ENCODE data around the gene GAS6.
"Not testable (repeated sequence)": the region's sequence is repeated elsewhere in the genome, so short reads cannot be mapped to it uniquely, and the experiment has no call there.

Gene GAS6

DNA sequence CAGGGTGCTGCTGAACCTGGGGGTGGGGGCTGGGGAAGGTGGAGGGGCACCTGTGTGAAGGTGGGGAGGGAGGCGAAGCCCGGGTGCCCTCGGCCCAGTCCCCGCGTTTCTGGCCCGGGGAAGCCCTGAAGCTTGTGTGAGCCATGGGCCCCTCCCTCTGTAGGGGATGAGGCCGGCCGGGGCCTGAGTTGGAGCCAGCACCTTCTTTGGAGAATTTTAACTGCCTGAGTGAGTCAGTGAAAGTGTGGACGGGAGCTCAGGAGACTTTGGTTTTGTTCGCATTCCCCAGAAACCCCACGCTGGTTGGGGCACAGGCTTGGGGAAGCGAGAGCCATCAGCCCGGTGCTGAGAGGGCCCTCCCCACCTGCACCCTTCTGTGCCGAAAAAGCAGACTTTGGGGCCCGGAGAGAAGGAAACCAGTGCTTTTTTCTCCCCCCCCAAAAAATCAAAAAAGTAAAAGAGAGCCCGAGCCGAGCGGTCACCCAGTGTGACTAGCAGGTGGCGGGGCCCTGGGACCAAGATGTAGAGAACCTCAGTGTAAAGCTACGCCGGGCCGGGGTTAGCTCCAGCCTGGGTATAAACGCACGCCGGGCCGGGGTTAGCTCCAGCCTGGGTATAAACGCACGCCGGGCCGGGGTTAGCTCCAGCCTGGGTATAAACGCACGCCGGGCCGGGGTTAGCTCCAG is 59.7 kb downstream of the GAS6 start:
- DNase-seq, result no peak

DNA sequence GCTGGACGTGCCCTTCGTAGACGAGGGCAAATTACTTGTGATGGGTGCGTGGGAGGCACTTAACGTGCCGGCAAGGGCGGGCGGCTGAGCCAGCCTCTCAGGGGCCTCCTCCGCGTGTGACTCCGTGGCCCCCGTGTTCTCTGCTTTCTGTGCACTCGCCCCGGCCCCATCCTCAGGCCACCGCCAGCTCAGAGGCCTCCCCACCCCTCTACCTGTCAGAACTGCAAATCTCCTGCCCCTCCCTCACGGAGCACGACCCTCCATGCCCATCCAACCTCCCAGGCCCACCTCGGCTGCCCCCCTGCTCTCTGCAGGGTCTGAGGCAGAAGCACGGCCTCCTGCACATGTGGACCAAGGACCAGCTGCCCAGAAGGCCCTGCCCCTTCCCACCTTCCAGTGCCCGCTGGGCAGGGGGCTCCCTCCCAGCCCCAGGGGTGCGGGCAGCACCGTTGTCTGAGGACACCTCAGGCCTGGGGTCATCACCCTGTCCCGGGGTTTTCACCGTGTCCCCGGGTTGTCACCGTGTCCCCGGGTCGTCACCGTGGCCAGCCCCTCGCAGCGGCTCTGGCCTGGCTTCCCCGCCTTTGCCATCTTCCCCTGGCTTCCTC is 60.4 kb downstream of the GAS6 start:
- no peak for DNase-seq

DNA sequence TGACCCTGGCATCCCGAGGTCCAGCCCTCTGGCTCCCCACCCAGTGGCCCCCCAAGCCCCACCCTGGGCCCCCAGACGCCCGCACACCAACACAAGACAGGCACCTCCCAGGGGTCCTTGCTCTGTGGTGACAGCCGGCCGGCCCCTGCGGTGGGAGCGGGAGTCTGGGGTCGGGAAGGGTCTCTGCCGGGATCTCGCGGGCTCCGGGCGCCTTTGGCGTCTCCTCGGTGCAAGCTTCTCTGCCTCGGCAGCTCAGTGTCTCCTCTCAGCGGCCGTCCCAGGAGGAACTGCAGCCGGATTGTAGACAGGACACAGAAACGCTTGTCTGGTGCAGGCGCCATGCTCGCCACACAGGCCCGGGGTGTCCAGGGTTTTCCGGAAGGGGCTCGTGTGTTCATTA is 61.1 kb downstream of the GAS6 start:
- no peak for DNase-seq

DNA sequence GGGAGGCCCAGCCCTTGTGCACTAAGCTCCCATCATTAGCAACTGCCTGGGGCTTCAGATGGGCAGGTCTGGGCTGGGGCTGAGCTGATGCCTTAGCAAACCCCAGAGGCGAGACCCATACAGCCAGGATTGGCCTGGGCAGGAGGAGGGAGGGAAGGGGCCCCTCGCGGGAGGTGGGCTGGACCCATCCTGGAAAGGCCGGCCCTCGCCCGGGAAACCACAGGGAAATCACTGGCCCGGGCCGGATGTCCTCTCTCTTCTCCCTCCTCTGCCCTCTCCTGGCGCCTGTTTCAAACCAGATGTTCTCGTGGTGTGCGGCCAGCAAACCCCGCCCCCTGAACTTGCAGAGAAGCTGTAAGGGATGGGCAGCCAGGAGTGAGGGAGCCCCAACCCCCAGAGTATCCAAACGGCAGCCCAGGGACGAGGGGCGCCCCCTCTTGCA is 61.8 kb downstream of the GAS6 start:
- no peak for DNase-seq

GRCh38 chr13:113801289-113801961 is 62.5 kb downstream of the GAS6 start:
- no peak for DNase-seq

GRCh38 chr13:113800576-113800926 is 63.3 kb downstream of the GAS6 start:
- DNase-seq, result no peak

GRCh38 chr13:113798200-113798811 is 65.6 kb downstream of the GAS6 start:
- no peak for DNase-seq

- DNase-seq, result no peak
Observed at GRCh38 chr13:113796964-113797676, 66.8 kb downstream of the GAS6 start.

GRCh38 chr13:113796211-113796963 is 67.5 kb downstream of the GAS6 start:
- DNase-seq, result no peak

DNA sequence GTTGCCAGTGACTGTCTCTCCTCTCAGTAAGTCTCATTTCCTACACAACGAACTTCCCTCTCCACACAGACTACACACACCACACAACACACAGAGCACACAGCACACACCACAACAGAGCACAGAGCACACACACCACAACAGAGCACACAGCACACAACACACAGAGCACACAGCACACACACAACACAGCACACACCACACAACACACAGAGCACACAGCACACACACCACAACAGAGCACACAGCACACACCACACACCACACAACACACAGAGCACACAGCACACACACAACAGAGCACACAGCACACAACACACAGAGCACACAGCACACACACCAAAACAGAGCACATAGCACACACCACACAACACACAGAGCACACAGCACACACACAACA is 68.5 kb downstream of the GAS6 start:
- DNase-seq, result not testable (repeated sequence)

DNA sequence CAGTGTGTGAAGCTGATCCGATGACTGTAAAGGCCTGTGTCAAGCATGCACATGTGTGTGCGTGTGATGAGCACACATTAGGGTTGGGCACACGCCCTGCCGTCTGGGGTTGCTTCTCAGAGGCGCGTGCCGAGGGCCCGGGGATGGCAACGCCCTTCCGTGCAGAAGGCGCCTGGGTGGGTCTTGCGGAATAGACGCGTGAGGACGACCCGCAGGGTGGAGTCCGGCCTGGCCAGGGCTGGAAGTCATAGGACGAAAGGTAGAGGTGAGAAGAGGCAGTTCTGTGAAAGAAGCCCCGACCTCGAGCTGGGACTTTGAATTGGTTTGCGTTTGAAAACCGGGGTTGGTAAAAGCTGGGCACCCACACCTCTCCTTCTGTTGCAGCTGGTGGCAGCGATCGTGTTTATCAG is 69.1 kb downstream of the GAS6 start:
- DNase-seq, result no peak

DNA sequence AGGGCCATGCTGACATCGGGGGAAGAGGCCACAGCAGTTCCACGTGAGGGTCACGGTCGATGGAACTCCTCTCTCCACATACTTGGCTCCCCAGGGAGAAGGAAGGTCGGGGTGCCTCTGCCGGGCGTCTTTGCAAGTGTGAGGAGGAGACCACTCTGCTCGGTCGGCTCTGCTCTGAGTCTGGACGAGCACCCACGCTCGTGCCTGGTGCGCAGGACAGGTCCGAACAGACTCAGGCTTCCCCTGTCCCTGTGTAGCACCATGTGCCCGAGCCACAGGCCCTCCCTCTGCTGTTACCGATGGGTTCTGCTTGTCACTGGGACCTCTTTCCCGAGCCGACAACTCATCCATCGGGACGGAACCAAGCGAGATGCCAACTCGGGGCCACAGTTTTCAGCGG is 69.8 kb downstream of the GAS6 start:
- DNase-seq, result no peak

GRCh38 chr13:113793718-113794085 is 70.2 kb downstream of the GAS6 start:
- DNase-seq, result no peak

DNA sequence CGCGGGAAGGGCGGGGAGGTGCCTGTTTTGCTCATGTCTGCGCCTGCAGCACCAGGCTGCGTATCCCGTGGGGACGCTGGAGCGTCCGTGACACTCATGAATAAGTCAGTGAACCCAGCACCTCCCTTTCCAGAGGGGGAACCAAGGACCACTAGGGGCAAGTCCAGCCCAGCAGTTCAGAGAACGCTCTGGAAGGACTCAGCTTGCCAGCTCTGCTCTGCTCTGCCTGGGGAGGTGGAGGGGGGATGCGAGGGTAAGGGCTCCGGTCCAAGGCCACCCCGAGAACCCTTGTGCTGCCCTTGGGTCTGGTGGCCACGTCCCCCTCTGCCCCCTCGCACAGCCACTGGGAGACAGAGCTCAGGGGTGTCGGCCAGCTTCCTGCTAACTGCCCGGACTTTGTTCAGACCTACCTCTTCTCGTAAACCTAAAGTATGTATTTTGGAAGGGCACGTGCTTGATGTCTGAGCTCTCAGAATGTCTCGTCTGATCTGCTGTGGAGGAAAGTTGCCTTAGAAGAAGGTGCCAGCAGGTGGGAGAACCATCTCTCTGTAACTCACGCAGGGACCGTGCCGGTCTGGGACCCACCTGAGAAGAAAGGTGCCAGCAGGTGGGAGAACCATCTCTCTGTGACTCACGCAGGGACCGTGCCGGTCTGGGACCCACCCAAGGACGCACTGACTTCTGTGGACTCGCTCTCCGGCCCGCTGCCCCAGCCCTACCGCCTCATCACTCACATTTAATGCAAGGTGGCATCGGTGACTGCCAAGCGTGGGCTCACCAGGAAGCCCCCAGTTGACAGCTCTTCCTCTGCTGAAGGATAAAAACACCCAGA is 70.8 kb downstream of the GAS6 start:
- no peak for DNase-seq

GRCh38 chr13:113792236-113792770 is 71.6 kb downstream of the GAS6 start:
- DNase-seq, result no peak

GRCh38 chr13:113791761-113792160 is 72.1 kb downstream of the GAS6 start:
- DNase-seq, result no peak

DNA sequence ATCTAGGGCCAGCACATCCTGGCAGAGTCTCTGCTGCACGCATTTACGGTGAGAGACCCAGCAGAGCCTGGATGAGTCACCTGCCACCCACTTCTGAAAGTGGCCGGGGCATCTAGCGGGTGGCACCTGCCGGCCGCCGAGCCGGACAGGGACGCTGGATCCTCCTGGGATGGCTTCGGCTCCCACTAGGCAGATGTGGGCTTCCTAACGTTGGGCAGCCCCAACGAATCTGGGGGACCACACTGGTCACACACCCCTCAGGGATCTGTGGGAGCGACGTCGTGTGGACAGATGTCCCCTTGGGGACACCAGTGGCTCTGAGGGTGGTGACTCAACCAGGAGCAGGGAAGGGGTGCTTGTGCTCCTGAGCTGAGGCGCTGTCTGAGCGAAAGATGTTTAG is 72.7 kb downstream of the GAS6 start:
- DNase-seq, result no peak

GRCh38 chr13:113789931-113790330 is 73.9 kb downstream of the GAS6 start:
- not testable (repeated sequence) for DNase-seq

GRCh38 chr13:113789167-113789566 is 74.7 kb downstream of the GAS6 start:
- no peak for DNase-seq

GRCh38 chr13:113788413-113789135 is 75.3 kb downstream of the GAS6 start:
- DNase-seq, result no peak

DNA sequence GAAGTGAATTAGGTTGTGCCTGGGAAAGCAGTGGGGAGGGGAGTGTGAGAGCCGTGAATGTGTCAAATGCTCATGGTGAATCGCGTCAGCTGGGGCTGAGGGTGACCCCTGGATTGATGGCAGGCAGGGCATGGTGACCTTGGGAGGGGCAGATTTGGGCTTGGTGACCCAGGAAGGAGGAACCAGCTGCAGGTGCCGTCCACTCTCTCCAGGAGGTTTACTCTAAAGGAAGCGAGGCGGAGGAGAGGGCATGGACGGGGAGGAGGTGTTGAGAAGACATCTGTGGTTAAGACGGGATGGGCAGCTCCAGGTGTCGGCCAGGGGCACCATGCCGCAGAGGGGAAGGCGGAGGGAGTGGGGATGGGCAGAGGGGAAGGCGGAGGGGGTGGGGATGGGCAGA is 76.2 kb downstream of the GAS6 start:
- DNase-seq, result no peak

Data from stimulated activated naive CD4-positive, alpha-beta T cell (primary cell).